Breast epithelium (tissue), 4 donors: Measurements from ENCODE around the gene CDH23. TPM values are rescaled to one million over a fixed set of nuclear protein-coding genes. Genes with fewer than 3 reads are reported as not detected.

Experiments
- DNase-seq, 2 donors: peaks; one replicate each; pipeline ENCODE4 v3.0.0-alpha.2; 2019; ENCODE audit warnings: low spot score in 2 of 2
- H3K27ac ChIP-seq, 2 donors: fragments of 200-600 bp; sonication (generic) in 1 of 2; one replicate each; pipeline ENCODE4 v1.5.1; 2016 to 2019; ENCODE audit warnings: mild to moderate bottlenecking in 1 of 2
- H3K27me3 ChIP-seq, 2 donors: fragments of 200-600 bp; sonication (generic) in 1 of 2; one replicate each; pipeline versions ENCODE4 v1.5.1 to v1.6.0; 2017 to 2019; ENCODE audit warnings: control low read depth in 1 of 2, mild to moderate bottlenecking in 1 of 2
- H3K36me3 ChIP-seq: fragments of 200-600 bp; one replicate; pipeline ENCODE4 v1.5.1; 2019
- H3K4me1 ChIP-seq, 2 donors: fragments of 200-600 bp; sonication (generic); one replicate each; pipeline ENCODE4 v1.5.1; 2016 to 2019; ENCODE audit warnings: control low read depth in 1 of 2
- H3K4me3 ChIP-seq, 3 donors: fragments of 200-600 bp; sonication (generic); 1 replicate in 2 of 3; 2 replicates in 1 of 3; pipeline ENCODE4 v1.5.1; 2016 to 2019; ENCODE audit warnings: mild to moderate bottlenecking in 3 of 3, moderate library complexity in 2 of 3
- H3K9me3 ChIP-seq, 2 donors: fragments of 200-600 bp; sonication (generic) in 1 of 2; one replicate each; pipeline ENCODE4 v1.5.1; 2016 to 2019; ENCODE audit warnings: control low read depth in 1 of 2
- CTCF ChIP-seq, 3 donors: fragments of 450-650 bp; IDR thresholded peaks; one replicate each; pipeline ENCODE4 v1.5.1; 2016 to 2017; ENCODE audit warnings: antibody characterized with exemption in 3 of 3, mild to moderate bottlenecking in 3 of 3, moderate library complexity in 3 of 3
- POLR2A ChIP-seq: fragments of 450-650 bp; IDR thresholded peaks from one replicate; pipeline ENCODE4 v1.6.1; 2016; ENCODE audit warnings: antibody characterized with exemption, mild to moderate bottlenecking, moderate library complexity
- POLR2AphosphoS5 ChIP-seq, 3 donors: sonication (generic); formaldehyde crosslinking; IDR thresholded peaks; one replicate each; pipeline ENCODE4 v1.6.1; 2017; ENCODE audit warnings: antibody characterized with exemption in 3 of 3
- intact Hi-C: fragments of 100-400 bp; cut with DNase I; formaldehyde crosslinking; loops from one replicate; pipeline ENCODE4 v1.15.1; 2023; ENCODE audit warnings: low total_unique reads
- total RNA-seq, 3 donors: library from RNA; depleted of rRNA; stranded (reverse); fragments of >200 nt; gene quantifications; one replicate each; pipeline ENCODE4 v1.1.0, GENCODE V29; 2016

CDH23 gene
- total RNA-seq, 3 donors from 2014 or later, result 8.5 to 13.8 (median 11.6) TPM

DNA sequence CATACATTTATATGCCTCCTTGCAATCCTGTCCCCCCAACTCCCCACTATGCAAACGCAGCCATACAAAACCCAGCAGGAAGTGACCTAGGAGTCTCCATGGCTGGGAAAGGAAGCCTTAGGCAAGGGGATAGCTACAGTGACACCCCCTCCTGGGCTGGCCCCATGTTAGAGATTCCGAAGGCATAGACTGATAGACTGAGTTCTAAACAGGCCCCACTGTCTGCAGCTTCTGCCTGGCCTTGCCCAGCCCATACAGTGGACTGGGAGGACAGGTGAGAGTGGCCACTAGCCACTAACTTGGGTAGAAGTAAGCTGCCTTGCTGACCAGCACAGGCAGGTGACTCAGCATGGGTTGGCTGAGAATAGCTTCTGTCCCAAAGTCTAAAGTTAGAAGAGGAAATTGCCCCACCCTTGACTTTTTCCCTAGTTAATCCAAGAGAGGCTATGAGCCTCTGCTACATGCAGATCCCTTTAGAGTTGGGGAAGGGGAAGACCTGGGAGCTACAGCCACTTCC is 216.6 kb downstream of the CDH23 start:
- Histone ChIP-seq H3K4me3 (no peak overlapping the region), H3K4me1 (no peaks in the 10 kb centered on the region), H3K9me3 (no peaks in the 10 kb centered on the region), H3K36me3 (no peaks in the 10 kb centered on the region), H3K27me3 (no peaks in the 10 kb centered on the region), H3K27ac (peak overlapping the region in 1 of 2 donors; percentile 38)
- intact Hi-C loops, result no loop called here
- no peak for DNase-seq
- TF ChIP-seq POLR2AphosphoS5 (IDR thresholded peaks at IDR 0.05) (no peak), CTCF (IDR thresholded peaks at IDR 0.05) (no peak), POLR2A (no peak)

DNA sequence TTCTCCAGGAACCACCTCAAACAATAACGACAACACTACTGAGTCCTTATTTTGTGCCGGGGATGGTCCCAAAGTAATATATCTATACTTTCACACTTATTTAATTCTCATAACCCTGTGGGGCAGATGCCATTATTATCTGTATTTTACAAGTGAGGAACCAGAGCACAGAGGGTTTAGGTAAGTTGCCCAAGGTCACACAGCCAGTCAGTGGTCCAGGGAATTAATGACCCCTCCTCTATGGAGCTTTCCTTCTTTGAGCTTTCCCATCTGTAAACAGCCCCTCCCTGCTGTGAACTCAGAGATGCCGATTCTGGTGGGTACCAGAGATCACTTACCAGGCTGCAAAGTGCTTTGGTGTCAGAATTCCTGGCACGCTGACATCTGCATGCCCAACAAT is 217.2 kb downstream of the CDH23 start:
- no peaks in the 10 kb centered on the region for H3K27me3 ChIP-seq
- H3K36me3 ChIP-seq, result no peaks in the 10 kb centered on the region
- intact Hi-C loops, result no loop called here
- TF ChIP-seq CTCF (IDR thresholded peaks at IDR 0.05) (no peak), POLR2AphosphoS5 (IDR thresholded peaks at IDR 0.05) (no peak), POLR2A (no peak)
- no peak for DNase-seq
- H3K4me1 ChIP-seq, result no peaks in the 10 kb centered on the region
- H3K4me3 ChIP-seq, result no peak overlapping the region
- no peaks in the 10 kb centered on the region for H3K9me3 ChIP-seq
- H3K27ac ChIP-seq, result peak overlapping the region in 1 of 2 donors; percentile 38

- intact Hi-C loops, result no loop called here
- Histone ChIP-seq H3K9me3 (no peaks in the 10 kb centered on the region), H3K4me1 (no peaks in the 10 kb centered on the region), H3K27ac (no peak overlapping the region), H3K4me3 (no peak overlapping the region), H3K27me3 (no peaks in the 10 kb centered on the region), H3K36me3 (no peaks in the 10 kb centered on the region)
- DNase-seq, result no peak
- no peak for TF ChIP-seq POLR2A
- TF ChIP-seq POLR2AphosphoS5 (IDR thresholded peaks at IDR 0.05), result no peak
- TF ChIP-seq CTCF (IDR thresholded peaks at IDR 0.05), result no peak
Observed at GRCh38 chr10:71614946-71615345, 218.2 kb downstream of the CDH23 start.

DNA sequence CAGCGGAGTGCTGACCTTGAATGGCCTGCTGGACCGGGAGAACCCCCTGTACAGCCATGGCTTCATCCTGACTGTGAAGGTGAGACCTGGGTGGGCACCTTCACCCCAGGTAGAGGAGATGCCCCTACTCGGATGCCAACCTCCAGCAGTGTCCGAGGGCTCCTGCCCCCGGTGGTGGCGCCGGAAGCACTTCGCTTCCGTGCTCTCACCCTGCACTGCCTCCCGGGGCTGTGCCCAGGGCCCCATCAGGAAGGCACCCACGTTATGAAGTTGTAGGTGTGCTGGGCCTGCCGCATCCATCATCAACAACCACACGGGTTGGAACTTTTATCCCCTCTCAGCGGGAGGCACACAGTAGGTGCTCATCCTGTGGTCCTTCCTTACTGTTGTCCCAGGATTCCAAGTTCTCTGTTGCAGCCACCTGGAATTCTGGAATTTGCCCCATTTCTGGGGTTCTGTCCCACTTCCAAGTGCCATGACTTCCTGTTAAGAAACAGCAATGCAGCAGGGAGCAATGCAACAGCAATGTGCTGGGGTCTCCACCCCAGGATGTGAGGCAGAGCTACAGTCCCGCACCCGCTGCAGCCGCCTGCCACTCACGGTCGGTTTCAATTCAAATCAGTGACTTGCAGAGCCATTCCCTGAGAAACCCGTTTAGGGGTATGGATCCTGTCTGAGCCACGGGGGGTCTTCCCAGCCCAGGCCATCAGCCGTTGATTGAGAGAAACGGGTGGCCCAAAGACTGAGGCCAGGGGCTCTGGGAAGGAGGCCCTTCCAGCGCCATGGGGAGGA is 219.0 kb downstream of the CDH23 start:
- TF ChIP-seq CTCF (IDR thresholded peaks at IDR 0.05) (no peak), POLR2A (no peak), POLR2AphosphoS5 (IDR thresholded peaks at IDR 0.05) (no peak)
- Histone ChIP-seq H3K27me3 (no peaks in the 10 kb centered on the region), H3K4me1 (no peaks in the 10 kb centered on the region), H3K4me3 (no peak overlapping the region), H3K27ac (no peak overlapping the region), H3K36me3 (no peaks in the 10 kb centered on the region), H3K9me3 (no peaks in the 10 kb centered on the region)
- no peak for DNase-seq
- intact Hi-C loops, result no loop called here

DNA sequence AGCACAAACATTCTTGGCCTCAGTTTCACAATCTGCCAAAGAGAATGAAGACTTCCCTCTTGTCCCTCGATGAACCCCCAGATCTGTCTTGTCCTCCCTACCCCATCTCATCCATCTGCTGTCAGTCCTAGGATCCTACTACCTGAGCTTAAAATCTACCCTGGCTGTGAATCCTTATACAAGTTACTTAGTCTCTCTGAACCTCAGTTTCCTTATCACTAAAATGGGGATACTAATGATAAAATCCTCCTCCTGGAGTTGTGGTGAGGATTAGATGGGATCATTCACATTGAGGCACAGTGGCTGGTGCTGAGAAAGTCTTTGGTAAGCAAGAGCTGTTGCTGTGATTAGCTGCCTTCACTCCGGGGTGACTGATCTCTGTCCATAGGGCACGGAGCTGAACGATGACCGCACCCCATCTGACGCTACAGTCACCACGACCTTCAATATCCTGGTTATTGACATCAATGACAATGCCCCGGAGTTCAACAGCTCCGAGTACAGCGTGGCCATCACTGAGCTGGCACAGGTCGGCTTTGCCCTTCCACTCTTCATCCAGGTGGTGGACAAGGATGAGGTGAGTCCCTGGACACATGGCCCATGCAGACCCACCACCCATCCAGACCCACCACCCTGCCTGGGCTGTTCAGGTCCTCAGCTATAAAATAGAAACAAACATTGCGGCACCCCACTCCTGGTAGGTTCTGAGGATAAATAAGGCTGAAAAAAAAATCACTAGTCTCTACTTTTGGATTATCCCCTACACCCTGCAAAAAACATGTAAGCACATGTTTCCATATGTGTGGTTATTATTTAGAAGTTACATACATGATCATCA is 220.3 kb downstream of the CDH23 start:
- no peaks in the 10 kb centered on the region for H3K36me3 ChIP-seq
- H3K4me1 ChIP-seq, result no peaks in the 10 kb centered on the region
- no peaks in the 10 kb centered on the region for H3K27me3 ChIP-seq
- H3K4me3 ChIP-seq, result no peak overlapping the region
- intact Hi-C loops, result no loop called here
- H3K9me3 ChIP-seq, result no peaks in the 10 kb centered on the region
- H3K27ac ChIP-seq, result no peak overlapping the region
- TF ChIP-seq POLR2A (no peak), CTCF (IDR thresholded peaks at IDR 0.05) (no peak), POLR2AphosphoS5 (IDR thresholded peaks at IDR 0.05) (no peak)
- no peak for DNase-seq
